HG02884 (cell line): ENCODE data around the gene SYTL3.
"Not testable (repeated sequence)": the region's sequence is repeated elsewhere in the genome, so short reads cannot be mapped to it uniquely, and the experiment has no call there.

ENCODE experiments used
- ATAC-seq: cut with Tn5 transposase; IDR thresholded peaks from one replicate; pipeline ENCODE4 v1.9.1; 2021; ENCODE audit warnings: mild to moderate bottlenecking, moderate library complexity; ENCODE audit not compliant: unreplicated experiment

The SYTL3 gene, protein sequence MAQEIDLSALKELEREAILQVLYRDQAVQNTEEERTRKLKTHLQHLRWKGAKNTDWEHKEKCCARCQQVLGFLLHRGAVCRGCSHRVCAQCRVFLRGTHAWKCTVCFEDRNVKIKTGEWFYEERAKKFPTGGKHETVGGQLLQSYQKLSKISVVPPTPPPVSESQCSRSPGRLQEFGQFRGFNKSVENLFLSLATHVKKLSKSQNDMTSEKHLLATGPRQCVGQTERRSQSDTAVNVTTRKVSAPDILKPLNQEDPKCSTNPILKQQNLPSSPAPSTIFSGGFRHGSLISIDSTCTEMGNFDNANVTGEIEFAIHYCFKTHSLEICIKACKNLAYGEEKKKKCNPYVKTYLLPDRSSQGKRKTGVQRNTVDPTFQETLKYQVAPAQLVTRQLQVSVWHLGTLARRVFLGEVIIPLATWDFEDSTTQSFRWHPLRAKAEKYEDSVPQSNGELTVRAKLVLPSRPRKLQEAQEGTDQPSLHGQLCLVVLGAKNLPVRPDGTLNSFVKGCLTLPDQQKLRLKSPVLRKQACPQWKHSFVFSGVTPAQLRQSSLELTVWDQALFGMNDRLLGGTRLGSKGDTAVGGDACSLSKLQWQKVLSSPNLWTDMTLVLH

DNA sequence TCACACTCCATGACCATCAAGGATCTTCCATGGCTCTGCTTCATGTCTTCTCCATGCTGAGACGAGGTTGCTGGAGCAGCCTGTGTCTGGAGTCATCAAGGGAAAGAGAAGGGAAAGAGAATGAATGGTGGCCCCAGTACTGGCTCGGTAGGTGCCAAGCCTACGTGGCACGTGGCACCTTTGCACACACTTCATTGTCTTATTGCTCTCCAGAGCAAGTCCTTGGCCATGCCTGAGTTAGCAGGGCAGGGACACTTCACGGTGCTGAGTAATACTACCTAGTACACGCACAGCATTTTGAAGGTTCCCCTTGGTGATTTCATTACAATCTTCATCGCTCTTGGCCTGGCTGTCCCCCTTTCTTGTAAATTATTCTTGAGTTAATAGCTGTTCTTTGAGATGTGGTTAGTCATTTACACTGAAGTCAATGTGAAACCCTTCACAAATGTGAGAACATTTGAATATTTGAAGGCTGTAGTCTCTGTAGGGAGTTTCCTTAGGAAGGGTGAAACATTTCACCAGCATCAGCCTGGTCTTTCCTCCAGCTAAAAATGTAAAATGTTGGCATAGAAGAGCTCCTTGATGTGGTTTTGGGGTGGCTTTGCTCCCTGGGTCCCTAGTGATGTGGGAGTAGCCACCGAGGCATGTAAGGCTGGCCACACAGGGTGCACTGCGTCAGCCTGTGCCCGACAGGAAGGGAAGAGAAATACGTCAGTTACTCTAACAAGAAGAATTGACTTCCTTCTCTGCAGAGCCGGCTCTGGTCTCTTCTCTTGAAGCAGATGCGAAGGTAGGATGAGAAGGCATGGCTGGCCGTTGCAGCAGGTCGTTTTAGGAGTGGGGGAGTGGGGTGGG, at the start of gene SYTL3:
Gene SYTL3 (plus strand): TSS at position 766 of the 855 bp plus-strand sequence. CDS start 13,215 bp downstream, outside the sequence.
- ATAC-seq, result peak; percentile 41

DNA sequence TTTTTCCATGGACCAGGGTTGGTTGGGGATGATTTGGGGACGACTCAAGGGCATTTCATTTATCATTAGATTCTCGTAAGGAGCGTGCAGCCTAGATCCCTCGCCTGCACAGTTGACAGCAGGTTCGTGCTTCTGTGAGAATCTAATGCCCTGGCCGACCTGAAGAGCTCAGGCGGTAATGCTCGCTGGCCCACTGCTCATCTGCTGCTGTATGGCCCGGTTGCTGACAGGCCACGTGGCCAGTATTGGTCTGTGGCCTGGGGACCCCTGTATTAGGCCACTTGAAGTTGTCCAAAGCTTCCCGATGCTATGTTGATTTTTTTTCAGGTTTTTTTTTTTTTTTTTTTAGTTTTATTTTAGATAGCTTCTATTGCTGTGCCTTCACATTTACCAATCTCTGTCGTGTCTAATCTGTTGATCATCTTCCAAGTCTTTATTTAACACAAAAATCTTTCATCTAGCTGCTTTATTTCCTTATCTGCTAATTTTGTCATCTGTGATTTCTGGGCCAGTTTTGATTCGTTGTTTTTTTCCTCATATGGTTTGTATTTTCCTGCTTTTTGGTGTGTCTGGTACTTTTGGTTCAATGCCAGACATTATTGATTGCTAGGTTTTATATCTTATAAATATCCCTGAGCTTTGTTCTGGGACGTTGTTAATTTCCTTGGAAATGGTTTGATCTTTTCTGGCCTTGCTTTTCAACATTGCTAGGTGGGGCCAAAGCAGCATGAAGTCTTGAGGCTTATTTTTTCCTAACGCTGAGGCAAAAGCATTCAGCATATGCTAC, 46.4 kb upstream of the SYTL3 start:
- ATAC-seq, result no peak

DNA sequence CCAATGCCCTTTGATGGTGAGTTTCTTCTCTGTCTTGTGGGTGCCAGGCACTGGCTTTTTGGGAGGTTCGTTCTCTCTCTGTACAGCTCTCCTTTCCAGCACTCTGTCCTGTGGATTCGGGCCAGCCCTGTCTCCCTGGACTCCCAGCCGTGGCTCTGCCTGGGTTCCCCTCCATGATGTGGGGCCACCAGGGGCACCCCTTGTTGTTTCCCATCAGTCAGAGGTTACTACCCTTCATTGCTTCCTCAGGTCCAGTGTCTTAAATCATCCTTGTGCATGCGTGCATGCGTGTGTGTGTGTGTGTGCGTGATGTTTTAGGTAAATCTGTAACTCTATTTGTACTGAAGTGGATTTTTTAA, 45.8 kb upstream of the SYTL3 start:
- no peak for ATAC-seq

DNA sequence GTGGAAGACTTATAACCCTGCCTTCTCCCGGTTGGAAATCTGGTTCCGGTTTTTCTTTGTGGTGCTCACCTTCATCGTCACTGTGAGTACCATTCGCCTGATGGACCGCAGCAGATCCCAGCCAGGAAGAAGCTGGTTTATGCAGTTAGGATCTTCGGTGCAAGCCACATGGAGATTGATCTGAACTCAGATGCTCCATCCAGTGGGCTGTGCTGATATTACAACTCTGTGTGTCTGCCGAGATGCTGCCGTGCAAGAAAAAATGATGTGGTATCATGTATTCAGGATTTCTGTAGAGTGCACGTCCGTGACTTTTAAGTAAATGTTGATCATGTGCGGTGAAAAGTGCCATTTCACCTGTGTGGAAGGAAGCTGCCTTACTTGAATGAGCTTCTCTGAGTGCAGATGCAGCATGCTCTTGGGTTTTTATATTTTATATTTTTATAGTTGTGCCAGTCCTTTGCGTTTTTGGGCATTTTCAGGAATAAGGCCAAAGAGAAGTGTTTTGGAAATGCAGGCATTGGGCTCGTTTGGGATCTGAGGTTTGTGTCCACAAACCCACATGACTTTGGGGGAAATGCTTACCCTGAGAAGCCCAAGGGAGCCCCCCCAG, 44.5 kb upstream of the SYTL3 start:
- no peak for ATAC-seq

DNA sequence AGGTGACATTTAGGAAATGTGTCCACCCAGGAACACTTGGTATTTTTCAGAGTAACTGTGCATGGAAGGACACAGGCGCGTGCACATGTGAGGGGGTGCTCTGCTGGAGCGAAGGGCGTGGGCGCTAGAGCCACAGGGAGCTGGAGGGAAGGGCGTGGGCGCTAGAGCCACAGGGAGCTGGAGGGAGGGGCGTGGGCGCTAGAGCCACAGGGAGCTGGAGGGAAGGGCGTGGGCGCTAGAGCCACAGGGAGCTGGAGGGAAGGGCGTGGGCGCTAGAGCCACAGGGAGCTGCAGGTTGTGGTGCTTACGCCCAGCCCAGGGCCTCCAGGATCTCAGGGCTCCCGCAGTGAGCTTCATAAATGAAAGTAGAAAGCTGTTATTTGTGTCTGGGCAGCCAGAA, 43.8 kb upstream of the SYTL3 start:
- not testable (repeated sequence) for ATAC-seq

DNA sequence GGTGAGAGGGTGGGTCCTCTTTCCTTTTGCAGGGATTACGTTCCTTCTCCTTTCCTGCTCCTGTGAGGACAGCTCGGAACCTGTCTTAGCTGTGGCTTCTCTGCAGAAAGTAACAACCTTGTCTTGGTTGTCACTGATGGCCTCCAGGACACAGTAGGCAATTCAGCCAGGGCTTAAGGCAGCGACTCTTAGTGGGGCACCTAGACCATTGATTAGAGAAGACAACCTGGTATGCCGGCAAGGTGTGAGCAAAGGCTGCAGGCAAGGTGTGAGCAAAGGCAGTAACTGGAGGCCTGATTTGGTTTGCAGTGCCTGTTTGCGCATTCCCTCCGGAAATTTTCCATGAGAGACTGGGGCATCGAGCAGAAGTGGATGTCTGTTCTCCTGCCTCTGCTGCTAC, 42.9 kb upstream of the SYTL3 start:
- no peak for ATAC-seq

DNA sequence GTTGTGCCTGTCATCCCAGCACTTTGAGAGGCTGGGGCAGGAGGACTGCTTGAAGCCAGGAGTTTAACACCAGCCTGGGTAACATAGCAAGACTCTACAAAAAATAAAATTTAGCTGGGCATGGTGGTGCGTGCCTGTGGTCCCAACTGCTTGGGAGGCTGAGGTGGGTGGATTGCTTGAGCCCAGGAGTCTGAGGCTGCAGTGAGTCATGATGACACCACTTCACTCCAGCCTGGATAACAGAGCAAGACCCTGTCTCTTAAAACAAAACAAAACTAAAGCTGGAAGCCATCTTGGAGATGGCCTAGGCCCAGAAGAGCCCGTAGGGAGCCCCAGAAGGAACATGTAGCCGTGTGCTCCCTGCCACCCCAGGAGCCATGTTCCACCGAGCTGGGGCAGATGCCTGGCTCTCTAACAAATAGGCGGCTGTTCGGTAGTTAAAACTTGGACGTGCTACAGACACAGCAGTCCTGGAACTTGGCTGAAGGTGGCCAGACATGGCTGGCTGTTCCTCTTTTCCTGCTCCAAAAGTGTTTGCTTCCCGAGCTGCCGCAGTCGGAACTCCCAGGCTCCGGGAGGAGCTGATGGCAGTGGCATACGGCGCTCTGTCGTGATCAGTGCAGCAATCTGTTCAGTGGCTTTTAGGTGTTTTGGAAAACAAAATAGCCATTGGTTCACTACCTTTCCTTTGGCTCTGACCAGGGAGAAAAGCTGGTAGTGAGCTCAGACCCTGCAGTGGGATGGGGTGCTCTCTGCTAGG, 42.3 kb upstream of the SYTL3 start:
- no peak for ATAC-seq

DNA sequence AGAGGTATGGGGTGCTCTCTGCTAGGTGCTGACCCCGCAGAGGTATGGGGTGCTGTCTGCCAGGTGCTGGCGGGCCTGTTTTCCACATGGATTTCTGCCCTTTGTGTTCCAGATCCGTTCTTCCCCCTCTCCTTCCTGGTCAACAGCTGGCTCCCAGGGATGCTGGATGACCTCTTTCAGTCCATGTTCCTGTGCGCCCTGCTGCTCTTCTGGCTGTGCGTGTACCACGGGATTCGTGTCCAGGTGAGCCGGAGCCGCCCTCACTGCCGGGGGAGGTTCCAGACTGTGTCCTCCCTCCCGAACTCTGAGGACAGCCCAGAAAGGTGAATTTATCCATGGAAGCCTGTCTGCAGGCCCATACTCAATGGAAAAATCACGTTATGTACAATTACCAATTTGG, 41.6 kb upstream of the SYTL3 start:
- no peak for ATAC-seq

DNA sequence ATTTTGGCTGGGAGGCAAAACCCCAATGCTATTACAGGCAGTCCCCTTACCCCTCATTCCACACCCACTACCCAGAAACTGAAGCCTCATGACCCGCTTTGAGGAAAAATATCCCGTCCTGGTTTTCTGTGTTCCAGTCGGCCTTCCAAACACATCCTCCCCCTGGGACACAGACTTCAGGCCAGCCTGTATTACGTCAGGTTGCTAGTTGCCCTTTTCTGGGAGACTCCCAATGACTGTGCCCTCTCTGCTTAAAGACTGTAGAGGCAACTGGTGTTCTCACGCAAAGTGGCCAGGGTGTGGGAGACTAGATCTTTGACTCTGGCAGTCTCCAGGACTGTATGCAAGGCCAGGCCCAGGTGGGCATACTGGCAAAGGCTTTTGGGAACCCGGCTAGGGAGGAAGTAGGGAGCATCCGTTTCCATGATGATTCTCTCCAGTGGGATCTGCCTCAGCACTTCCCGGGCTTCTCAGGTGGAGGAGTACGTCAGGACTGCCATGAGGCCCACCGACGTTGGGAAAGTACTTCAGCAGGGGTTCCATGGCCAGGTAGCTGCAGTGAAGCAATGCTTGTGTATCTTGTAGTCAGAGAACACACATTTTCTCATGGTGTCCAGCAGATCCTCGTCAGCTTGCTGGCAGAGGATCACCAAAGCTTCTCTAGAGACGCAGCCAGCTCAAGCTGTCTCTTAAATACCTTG, 40.2 kb upstream of the SYTL3 start:
- no peak for ATAC-seq

DNA sequence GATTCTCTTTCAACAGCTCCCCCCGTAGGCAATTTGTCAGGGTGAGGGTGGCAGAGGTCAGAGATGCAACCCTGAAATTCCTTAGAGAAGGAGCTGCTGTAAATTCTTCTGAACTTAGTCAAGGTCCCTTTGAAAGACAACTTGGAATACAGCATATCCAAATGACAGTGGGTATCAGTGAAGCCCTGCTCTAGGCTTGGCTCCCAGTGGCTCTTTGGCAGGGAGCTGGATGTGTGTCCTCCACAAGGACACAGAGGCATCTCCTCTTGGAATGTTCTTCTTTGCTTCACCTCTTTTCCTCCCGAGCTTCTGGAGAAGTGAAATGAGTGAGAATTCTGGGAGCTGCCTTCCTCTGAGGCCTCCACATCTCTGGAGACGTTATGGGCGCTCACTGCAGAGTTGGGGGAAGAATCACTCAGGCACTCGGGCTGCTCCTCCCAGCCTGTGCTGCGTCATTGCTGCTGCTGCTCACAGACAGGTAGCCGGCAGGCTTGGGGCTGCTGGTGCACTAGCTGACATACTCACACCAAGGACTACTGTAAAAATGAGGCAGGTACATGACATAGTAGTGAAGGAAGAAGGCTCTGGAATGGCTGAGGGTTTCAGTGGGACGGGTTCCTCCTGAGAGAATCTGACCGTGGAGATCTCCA, 39.4 kb upstream of the SYTL3 start:
- ATAC-seq, result no peak

DNA sequence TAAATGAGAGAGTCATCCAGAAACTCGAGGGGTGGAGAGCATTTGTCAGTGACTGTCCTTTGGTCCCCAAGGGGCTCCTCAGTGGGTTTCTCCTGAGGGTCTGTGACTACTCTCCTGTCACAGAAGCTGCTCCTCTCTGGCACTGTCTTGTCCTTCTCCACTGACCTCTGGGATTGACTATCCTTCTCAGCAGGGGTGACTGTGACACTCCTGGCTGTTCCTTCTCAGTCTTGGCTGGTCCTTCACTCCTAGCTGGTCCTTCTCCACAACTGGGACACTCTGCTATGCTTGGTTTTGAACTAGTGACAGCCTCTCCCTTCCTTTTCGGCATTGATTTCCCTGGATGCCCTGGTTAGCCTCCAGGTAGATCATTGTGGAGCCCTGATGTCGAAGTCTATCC, 38.8 kb upstream of the SYTL3 start:
- ATAC-seq, result no peak

DNA sequence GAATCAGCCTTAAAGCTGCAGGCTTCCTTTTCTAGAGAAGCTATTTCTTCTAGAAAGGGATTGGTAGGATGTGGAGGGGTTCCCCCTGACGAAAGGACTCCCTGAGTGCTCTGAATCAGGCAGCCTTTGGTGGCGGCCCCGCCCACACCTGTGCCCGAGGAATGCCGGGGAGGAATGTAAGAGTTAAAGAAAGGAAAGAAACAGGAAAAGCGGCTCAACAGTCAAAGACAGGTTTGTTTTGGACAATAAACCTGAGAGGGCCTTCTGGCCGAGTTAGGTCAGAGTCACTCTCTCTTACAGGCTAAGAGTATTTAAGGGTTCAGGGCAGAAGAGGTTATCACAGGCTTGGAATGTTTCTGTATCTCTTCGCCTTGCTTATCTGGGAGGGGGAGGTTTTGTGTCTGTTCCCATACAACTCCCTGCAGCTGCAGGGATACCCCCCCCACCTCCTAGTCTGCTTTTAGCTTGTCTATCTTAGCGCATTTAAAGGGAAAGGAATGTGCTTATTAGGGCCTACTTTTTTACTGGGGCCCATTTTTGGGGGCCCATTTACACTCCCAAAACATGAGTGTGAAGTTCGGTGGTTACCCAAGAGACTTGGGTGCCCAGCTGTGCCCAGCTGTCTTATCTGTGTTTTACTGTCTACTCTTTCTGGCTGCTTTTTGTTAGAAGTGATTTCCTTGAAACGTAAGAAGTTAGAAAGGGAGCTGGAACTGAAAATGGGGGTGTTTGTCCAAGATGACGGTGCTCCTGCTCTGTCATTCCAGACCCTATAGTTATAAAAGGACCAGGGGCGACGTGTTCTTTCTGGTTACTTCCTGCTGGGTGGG, 38.1 kb upstream of the SYTL3 start:
- no peak for ATAC-seq

DNA sequence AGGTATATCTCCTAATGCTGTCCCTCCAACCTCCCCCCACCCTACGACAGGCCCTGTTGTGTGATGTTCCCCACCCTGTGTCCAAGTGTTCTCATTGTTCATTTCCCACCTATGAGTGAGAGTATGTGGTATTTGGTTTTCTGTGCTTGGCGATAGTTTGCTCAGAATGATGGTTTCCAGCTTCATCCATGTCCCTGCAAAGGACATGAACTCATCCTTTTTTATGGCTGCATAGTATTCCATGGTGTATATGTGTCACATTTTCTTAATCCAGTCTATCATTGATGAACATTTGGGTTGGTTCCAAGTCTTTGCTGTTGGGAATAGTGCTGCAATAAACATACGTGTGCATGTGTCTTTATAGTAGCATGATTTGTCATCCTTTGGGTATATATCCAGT, 35.2 kb upstream of the SYTL3 start:
- ATAC-seq, result not testable (repeated sequence)

DNA sequence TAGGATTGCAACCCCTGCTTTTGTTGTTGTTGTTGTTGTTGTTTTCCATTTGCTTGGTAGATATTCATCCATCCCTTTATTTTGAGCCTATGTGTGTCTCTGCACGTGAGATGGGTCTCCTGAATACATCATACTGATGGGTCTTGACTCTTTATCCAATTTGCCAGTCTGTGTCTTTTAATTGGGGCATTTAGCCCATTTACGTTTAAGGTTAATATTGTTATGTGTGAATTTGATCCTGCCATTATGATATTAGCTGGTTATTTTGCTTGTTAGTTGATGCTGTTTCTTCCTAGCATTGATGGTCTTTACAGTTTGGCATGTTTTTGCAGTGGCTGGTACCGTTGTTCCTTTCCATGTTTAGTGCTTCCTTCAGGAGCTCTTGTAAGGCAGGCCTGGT, 31.6 kb upstream of the SYTL3 start:
- ATAC-seq, result not testable (repeated sequence)

DNA sequence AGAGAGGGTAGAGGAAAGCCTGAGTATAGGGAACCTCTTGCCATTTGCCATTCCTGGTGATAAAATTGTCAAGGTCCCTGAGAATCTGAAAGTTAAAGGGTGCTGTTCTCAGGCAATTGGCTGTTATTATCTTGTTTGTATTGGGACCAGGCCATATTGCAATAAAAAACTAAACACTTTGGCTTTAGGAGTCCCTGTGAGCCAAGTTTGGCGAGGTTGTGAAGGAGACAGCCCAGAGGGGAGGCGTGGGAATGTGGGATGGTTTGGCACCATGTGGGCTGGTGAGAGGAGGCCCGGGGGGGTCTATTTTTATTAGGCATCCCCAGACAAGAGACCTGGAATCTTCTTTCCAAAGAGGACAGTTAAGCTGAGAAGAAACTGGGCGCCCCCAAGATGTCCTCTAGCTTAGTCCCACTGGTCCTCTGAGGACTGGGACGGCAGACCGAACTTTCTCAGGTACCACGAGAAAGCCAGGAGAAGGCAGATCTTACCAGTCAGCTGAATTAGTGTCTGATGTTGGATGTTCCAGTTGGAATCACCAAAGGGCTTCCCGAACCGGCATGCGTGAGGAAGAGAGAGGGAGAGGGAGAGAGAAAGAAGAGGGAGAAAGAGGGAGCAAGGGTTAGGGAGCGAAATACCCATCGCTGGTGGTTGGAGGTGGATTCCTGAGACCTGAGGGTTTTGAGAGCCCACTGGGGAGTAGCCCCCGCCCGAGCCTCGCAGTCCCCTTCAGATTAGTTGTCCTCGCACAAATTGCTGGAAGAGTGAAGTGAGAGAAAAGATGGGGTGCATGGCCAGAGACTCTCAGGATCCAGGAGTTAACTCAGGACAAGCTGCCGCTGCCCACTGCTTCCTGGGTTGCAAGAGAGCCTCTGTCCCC, 29.7 kb upstream of the SYTL3 start:
- no peak for ATAC-seq

DNA sequence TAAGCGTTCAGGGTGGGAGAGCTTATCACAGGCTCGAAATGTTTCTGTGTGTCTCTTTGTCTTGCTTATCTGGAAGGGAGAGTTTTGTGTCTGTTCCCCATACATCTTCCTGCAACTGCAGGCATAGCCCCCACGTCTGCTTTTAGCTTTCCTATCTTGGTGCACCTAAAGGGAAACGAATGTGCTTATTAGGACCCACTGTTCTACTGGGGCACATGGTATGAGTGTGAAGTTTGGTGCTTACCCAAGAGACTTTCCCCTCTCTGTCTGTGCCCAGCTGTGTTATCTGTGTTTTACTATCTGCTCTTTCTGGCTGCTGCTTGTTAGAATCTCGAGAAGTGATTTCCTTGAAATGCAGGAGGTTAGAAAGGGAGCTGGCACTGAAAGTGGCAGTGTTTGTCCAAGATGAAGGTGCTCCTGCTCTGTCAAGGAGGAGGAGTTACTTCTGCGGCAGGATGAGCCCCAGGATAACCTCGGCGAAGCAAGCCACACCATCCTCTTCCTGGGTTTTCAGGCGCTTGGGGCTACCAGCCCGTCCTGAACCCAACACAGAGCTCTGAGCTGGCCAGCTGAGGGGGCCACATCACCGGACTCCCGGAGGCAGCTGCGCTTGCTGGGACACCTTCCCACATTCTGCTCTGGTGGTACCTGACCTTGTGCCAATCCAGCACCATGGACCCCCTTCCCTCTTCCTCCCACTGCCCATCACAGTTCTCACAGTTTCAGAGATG, 28.7 kb upstream of the SYTL3 start:
- no peak for ATAC-seq
